ENCODE data around the gene KDM7A. TPM values are rescaled to one million over a fixed set of nuclear protein-coding genes. Genes with fewer than 3 reads are reported as not detected.

Gene KDM7A
- total RNA-seq, 4 donors from 2014 or later: 15.0 to 26.3 (median 21.4) TPM

DNA sequence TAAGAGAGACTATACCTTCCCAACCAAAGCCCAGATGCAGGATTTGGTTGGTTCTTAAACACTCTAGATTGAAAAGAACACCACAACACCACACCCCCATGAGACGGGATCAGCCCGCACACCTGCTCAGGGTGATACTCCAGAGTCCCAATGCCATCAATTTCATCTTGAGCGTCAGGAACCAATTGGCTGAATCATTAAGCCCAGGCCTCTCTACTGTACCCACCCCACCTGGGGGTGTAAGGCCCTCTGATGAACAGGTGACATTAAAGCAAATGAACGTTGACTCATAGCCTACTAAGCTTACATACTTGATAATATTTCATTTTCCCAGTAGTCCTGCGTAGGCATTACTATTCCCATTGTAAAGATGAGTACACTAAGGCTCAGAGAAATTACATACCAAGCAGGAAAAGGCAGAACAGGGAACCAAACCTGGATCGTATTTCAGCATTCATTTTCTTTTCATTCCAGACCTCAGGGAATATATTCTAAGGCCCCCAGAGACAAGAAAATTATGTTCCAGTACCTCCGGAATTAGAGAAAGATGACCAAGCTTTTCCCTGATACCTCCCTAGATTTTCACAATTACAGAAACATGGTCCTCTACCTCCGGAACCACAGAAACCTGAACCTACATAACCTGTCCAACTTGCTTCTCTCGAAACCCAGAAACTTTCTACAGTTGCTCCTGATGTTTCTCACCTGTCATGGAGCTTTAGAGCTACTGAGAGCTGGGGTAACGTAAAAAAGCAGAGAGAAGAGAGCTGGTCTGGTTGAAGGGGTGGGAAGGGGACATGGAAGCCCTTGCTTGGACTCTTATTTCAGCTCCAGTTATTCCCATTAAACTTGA is 43.1 kb upstream of the KDM7A start:
- Histone ChIP-seq H3K27me3 (peaks cover 10% of the 10 kb centered on the region), H3K36me3 (no peaks in the 10 kb centered on the region), H3K4me3 (no peak overlapping the region), H3K4me1 (no peaks in the 10 kb centered on the region), H3K9me3 (peaks cover 0 to 10% (median 0%) of the 10 kb centered on the region in 3 donors), H3K27ac (no peak overlapping the region)
- no peak for ATAC-seq
- TF ChIP-seq, protein P1, sequence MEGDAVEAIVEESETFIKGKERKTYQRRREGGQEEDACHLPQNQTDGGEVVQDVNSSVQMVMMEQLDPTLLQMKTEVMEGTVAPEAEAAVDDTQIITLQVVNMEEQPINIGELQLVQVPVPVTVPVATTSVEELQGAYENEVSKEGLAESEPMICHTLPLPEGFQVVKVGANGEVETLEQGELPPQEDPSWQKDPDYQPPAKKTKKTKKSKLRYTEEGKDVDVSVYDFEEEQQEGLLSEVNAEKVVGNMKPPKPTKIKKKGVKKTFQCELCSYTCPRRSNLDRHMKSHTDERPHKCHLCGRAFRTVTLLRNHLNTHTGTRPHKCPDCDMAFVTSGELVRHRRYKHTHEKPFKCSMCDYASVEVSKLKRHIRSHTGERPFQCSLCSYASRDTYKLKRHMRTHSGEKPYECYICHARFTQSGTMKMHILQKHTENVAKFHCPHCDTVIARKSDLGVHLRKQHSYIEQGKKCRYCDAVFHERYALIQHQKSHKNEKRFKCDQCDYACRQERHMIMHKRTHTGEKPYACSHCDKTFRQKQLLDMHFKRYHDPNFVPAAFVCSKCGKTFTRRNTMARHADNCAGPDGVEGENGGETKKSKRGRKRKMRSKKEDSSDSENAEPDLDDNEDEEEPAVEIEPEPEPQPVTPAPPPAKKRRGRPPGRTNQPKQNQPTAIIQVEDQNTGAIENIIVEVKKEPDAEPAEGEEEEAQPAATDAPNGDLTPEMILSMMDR (IDR thresholded peaks at IDR 0.05): no peak
- TF ChIP-seq EP300 (IDR thresholded peaks at IDR 0.05): no peak
- TF ChIP-seq POLR2A (IDR thresholded peaks at IDR 0.05): no peak
- TF ChIP-seq POLR2AphosphoS5 (IDR thresholded peaks at IDR 0.05): no peak
- 83% methylated on average over 7 to 10 of the region's 10 CpGs for WGBS, 2 donors (ENCODE audit: low coverage in 1 of 2)

DNA sequence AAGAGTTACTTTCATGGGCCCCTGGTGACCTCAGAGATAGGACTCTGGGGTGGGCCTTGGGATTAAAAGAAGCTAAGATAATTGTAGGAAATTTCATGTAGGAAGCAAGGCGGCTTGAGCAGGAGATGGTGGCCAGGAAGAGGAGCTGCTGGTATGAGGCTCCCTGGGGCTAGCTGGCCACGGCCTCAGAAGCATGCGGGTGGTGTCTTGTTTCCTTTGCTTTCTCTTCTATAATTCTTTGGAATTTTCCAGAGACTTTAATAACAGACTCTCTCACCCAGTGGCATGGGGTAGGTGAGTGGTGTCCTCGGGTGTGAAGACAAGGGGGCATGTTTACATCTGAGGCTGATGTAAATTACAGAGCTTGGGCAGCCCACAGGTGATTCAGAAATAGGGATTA is 41.9 kb upstream of the KDM7A start:
- TF ChIP-seq POLR2A (IDR thresholded peaks at IDR 0.05) (no peak), POLR2AphosphoS5 (IDR thresholded peaks at IDR 0.05) (no peak), EP300 (IDR thresholded peaks at IDR 0.05) (no peak)
- TF ChIP-seq, protein P1 (IDR thresholded peaks at IDR 0.05): no peak
- ATAC-seq: no peak
- Histone ChIP-seq H3K4me3 (no peak overlapping the region), H3K27me3 (peaks cover 10% of the 10 kb centered on the region), H3K27ac (no peak overlapping the region), H3K36me3 (no peaks in the 10 kb centered on the region), H3K4me1 (no peaks in the 10 kb centered on the region), H3K9me3 (peaks cover 0 to 10% (median 0%) of the 10 kb centered on the region in 3 donors)
- 98 to 100% methylated on average over 3 to 4 of the region's 4 CpGs for WGBS, 2 donors (ENCODE audit: low coverage in 1 of 2)

DNA sequence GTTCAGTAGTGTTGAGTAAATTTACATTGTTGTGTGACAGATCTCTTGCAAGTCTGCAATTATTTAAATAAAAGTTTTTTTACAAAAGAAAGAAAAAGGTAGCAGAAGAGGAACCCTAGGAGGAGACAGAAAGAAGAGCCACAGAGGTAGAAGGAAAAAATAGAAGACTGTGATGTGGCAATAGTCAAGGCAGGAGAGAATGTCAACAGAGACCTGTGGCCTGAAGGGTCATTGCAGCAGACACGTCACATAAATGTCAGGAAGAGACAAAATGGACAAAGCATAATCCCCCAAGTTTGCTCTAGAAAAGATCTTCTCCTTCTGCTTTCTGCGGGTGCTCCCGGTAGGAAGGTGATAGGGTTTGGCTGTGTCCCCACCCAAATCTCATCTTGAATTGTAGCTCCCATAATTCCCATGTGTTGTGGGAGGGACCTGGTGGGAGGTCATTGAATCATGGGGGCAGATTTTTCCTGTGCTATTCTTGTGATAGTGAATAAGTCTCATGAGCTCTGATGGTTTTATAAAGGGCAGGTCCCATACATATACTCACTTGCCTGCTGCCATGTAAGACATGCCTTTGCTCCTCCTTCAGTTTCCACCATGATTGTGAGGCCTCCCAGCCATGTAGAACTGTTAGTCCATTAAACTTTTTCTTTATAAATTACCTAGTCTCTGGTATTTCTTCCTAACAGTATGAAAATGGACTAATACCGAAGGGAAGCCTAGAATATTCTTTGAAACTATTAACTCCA is 41.1 kb upstream of the KDM7A start:
- TF ChIP-seq EP300 (IDR thresholded peaks at IDR 0.05): no peak
- TF ChIP-seq POLR2A (IDR thresholded peaks at IDR 0.05): no peak
- no peak for TF ChIP-seq POLR2AphosphoS5 (IDR thresholded peaks at IDR 0.05)
- TF ChIP-seq, protein P1 (IDR thresholded peaks at IDR 0.05): no peak
- peaks cover 4% of the 10 kb centered on the region for H3K27me3 ChIP-seq
- H3K4me3 ChIP-seq: no peak overlapping the region
- WGBS, 2 donors (ENCODE audit: low coverage in 1 of 2): 92 to 94% methylated on average over 3 to 4 of the region's 4 CpGs
- H3K4me1 ChIP-seq: no peaks in the 10 kb centered on the region
- H3K36me3 ChIP-seq: no peaks in the 10 kb centered on the region
- no peak for ATAC-seq
- no peak overlapping the region for H3K27ac ChIP-seq
- peaks cover 0 to 10% (median 0%) of the 10 kb centered on the region in 3 donors for H3K9me3 ChIP-seq

DNA sequence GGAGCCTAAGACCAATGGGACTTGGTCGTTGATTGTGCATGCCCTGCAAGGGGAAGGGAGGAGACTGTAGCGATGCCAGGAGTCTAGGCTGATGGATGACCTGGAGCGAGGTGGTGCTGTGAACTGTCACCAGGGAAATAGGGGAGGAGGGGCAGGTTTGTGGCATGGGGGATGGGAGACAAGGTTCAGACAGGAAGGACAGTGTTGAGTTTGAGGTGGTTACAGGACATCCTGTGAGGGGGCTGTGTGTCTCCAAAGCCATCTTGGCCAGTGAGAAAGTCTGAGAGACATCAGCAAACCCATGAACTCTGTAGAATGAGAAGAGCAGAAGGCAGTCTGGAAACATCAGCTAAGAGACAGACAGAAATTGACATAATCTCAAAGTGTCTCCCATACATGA is 38.5 kb upstream of the KDM7A start:
- no peak for ATAC-seq
- WGBS, 2 donors (ENCODE audit: low coverage in 1 of 2): 60 to 79% methylated on average over 3 of the region's 3 CpGs
- Histone ChIP-seq H3K36me3 (no peaks in the 10 kb centered on the region), H3K4me1 (no peaks in the 10 kb centered on the region), H3K9me3 (peaks cover 0 to 10% (median 0%) of the 10 kb centered on the region in 3 donors), H3K27me3 (no peaks in the 10 kb centered on the region), H3K27ac (no peak overlapping the region), H3K4me3 (no peak overlapping the region)
- TF ChIP-seq POLR2A (IDR thresholded peaks at IDR 0.05) (no peak), EP300 (IDR thresholded peaks at IDR 0.05) (no peak), POLR2AphosphoS5 (IDR thresholded peaks at IDR 0.05) (no peak)
- TF ChIP-seq, protein P1 (IDR thresholded peaks at IDR 0.05): no peak
